GM03348 (cell line): ENCODE measurements around the gene SYT3.
"Not testable (repeated sequence)": the region's sequence is repeated elsewhere in the genome, so short reads cannot be mapped to it uniquely, and the experiment has no call there.

Experiments
- DNase-seq: peaks from one replicate; pipeline ENCODE4 v3.0.0; 2012; ENCODE audit warnings: low spot score

The SYT3 gene

DNA sequence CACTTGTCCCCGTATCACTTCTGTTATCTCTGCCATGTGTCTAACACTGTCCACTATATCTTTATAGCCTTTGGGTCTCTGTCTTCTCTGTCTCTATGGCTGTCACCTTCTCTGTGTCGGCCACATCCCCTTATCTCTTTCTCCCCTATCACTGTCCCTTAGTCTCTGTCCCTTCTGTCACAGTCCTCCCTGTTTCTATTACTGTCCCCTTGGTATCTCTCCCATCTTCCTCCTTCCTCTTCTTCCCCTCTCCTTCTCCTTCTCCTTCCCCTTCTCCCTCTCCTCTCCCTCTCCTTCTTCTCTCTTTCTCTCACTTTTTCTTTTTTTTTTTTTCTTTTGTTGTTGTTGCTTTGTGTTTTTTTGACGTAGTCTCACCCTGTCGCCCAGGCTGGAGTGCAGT lies 36.7 kb downstream of the SYT3 start:
- DNase-seq: no peak

DNA sequence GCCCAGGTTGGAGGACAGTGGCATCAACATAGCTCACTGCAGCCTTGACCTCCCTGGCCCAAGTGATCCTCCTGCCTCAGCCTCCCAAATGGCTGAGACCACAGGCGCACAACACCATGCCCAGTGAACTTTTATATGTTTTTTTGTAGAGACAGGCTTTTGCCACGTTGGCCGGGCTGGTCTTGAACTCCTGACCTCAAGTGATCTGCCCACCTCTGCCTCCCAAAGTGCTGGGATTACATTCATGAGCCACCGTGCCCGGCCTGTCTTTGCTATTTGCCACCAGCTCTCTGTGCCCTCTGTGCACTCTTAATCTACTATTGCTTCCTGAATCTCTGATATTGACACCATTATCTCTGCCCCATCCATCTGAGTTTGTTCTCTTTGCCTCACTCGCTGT lies 37.2 kb downstream of the SYT3 start:
- DNase-seq: no peak

DNA sequence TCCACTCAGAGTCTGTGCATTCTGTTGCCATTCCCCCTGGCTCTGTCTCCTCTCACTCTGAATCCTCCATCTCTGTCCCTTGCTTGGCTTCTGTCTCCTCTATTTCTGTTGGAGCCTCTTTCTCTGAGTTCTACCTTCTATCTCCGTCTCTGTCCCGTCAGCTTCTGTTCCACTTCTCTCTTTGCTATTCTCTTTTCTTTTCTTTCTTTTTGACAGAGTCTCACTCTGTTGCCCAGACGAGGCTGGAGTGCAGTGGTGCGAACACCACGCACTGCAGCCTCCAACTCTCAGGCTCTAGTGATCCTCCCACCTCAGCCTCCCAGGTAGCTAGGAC lies 37.6 kb downstream of the SYT3 start:
- DNase-seq: no peak

DNA sequence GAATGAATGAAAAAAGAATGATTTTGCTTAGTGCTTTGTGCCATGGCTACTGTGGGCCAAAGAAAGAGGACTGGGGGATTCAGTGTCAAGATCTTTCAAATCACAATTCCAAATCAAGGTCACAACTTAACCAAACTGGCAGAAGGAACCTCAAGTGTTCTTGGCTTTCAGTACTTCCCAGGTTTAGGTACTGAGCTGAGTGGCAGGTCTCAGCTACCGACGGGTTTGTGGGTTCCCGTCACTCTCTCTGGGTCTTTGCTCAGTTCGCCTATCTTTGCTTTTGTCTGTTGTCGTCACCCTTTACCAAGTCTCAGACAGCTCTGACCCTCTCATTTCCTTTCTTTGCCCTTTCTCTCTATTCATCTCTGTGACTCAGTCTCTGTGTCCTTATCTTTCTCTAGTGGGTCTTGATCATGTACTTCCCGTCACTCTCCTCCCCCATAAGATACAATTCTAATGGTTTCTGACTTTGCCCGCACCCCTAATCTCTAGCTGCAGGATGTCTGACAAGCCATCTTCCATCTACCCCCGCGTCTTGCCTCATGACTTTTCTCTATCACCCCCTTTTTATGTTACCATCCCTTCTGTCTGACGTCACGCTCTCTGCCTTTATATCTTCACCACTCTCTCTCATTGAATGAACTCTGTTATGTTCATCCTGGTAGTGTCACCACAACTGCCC lies 38.1 kb downstream of the SYT3 start:
- no peak for DNase-seq

DNA sequence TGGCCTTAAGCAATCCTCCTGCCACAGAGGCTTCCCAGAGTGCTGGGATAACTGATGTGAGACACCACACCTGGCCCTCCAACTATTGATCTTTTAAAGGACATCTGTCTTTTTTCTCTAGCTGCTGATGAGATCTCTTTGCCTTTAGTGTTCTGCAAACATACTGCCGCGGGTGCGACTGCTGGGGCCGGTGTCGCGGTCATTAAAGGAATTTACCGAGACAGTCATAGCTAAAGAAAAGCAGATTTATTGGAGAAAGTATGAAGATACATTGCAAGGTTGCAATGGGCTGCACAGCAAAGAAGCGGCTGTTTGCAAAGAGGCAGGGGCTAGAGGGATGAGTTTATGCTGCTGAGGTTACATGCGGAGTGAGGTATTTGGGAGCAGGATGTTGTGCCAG lies 40.3 kb downstream of the SYT3 start:
- no peak for DNase-seq

DNA sequence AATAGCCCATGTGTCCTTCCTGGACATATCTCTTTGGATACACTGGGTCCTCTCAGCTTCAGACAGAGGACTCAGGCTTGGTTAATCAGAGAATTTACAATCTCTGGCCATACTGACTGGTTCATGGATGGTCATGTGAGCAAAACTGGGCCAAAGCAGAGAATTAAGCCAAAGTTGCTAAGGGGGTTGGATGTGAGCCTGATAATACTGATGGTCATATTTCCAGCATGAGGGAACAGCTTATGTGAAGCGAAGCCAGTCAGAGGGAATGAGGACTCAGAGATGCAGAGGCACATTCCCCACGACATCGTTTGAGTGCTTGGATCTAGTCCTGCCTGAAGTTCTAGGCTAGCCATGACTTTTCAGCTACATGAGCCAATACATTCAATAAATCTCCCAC lies 49.5 kb downstream of the SYT3 start:
- DNase-seq: no peak

DNA sequence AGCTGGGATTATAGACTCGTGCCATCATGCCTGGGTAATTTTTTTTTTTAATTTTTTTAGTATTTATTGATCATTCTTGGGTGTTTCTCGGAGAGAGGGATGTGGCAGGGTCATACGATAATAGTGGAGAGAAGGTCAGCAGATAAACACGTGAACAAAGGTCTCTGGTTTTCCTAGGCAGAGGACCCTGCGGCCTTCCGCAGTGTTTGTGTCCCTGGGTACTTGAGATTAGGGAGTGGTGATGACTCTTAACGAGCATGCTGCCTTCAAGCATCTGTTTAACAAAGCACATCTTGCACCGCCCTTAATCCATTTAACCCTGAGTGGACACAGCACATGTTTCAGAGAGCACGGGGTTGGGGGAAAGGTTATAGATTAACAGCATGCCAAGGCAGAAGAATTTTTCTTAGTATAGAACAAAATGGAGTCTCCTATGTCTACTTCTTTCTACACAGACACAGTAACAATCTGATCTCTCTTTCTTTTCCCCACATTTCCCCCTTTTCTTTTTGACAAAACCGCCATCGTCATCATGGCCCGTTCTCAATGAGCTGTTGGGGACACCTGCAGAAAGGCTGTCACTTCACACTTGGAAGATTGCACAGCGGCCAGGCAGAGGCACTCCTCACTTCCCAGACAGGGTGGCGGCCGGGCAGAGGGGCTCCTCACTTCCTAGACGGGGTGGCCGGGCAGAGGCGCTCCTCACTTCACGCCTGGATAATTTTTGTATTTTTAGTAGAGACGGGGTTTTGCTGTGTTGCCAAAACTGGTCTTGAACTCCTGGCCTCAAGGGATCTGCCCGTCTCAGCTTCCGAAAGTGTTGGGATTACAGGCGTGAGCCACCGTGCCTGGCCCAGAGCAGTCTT lies 57.7 kb downstream of the SYT3 start:
- DNase-seq: not testable (repeated sequence)

DNA sequence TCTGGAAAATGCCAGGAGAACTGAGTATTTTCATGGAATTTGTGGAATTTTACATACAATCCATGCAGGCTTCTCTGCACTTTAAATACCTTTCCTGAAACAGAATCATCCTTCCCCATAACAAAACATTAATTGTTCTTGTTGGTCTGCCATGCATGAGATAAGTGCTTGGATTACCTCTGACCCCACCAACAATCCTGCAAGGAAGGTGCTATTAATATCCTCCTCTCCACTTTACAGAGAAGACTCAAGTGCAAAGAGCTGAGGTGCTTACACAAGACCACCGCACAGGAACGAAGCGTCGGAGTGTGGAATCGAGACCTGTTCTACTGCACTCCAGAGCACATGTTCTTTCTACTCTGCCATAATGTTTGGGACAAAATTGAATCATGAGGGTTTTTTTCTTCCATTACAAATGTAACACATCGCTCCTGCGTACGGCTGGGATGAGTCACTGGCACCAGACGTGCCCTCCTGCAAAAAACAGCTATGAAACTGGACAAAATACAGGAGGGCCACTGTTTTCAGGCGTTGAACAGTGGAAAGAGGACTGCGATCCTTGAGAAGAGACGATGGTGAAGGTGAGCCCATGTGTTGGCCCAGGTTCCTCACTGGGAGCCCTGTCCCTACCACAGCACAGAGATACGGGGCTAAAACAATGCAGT lies 58.6 kb downstream of the SYT3 start:
- no peak for DNase-seq

DNA sequence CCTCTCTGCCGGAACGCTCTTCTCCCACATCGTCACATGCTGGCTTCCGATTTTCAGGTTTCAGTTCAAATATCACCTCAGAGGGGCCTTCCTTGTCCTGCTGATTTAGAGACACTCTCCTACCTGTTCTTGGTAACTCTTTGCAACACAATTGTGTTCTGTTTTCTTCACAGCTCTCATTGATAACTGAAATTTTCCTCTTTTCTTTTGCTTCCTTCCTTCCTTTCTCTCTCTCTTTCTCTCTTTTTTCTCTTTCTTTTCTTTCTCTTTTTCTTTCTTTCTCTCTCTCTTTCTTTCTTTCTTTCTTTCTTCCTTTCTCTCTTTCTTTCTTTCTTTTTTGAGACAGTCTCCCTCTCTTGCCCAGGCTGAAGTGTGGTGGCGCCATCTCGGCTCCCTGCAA lies 59.4 kb downstream of the SYT3 start:
- DNase-seq: no peak

DNA sequence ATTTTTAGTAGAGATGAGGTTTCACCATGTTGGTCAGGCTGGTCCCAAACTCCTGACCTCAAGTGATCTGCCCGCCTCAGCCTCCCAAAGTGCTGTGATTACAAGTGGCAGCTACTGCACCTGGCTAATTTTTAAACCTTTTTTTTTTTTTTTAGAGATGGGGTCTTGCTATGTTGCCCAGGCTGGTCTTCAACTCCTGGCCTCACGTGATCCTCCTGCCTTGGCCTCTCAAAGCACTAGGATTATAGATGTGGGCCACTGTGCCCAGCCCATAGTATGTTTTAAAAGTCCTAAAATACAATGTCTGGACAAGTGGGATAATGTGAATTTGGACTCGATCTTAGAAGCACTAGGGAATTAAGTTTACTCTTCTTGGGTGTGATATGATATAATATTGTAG lies 62.9 kb downstream of the SYT3 start:
- DNase-seq: not testable (repeated sequence)

DNA sequence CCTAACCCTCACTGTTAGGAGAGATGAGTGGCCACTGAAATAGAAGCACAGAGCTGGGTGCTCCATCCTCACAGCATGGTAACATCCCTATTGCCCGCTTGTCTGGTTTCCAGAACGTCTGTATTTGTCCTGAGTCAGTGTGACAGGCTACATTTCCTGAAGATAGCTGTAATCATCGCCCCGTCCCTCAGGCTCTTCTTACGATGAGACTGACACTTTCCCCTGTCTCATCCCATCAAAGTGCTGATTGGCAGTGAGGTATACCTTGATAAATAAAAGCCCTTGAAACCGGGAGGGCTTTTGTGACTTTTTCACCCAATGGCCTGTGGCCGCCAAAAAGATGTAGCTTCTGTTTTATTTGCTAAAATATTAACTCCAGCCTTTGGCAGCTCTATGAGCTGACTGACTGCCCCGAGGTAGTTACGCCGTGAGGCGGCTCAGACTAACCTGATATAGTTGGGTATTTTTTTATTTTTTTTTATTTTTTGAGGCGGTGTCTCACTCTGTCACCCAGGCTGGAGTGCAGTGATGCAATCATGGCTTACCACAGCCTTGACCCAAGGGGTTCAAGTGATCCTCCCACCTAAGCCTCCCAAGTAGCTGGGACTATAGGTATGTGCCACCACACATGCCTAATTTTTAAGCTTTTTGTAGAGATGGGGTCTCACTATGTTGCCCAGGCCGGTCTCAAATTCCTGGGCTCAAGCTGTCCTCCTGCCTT lies 65.8 kb downstream of the SYT3 start:
- DNase-seq: no peak
